Activated CD4-positive, alpha-beta T cell treated with anti-CD3 and anti-CD28 coated beads, Interleukin-10, Interleukin-2, amounts not matched to agents 100 ng/mL and 50 ng/mL, durations not matched to agents 16 hours and 8 hours (primary cell): ENCODE data around the gene USP17L25.
"Not testable (repeated sequence)": the region's sequence is repeated elsewhere in the genome, so short reads cannot be mapped to it uniquely, and the experiment has no call there.

Source experiments
- DNase-seq: peaks from one replicate; pipeline ENCODE4 v3.0.0-alpha.2; 2020

The USP17L25 gene

GRCh38 chr4:9329611-9330010 lies at the start of gene USP17L25:
Gene USP17L25, plus strand, starts transcription at chr4:9329911. Its CDS starts 0 bp downstream, at chr4:9329911.
- DNase-seq: not testable (repeated sequence)

DNA sequence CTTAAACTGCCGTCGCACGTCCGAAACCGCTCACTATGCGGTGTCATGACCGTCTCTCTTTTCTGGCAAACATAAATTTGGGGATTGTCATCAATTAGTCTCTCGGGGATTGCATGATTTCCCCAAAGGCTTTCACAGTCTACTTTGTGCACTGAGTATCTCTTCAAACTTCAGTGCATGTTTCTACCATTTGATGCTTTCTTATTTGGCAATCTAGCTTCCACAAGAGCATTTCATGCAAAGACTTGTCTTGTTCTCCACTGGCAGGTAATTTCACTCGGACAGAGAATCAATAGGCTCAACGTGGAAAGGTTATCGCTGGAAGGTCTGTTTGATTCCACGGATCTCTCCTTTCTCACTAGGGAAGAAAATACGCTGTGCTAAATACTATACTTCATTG lies 5.5 kb upstream of the USP17L25 start:
- peak; percentile 9 for DNase-seq

GRCh38 chr4:9324865-9325264 lies 4.8 kb upstream of the USP17L25 start, which contains the start of gene USP17L24:
Gene USP17L24, plus strand, starts transcription at chr4:9325165. Its CDS starts 0 bp downstream, at chr4:9325165.
- not testable (repeated sequence) for DNase-seq

- not testable (repeated sequence) for DNase-seq
Measured at GRCh38 chr4:9334358-9334757, 4.6 kb downstream of the USP17L25 start, which contains the start of gene USP17L26. Gene USP17L26, plus strand, starts transcription at chr4:9334658. Its CDS starts 0 bp downstream, at chr4:9334658.

DNA sequence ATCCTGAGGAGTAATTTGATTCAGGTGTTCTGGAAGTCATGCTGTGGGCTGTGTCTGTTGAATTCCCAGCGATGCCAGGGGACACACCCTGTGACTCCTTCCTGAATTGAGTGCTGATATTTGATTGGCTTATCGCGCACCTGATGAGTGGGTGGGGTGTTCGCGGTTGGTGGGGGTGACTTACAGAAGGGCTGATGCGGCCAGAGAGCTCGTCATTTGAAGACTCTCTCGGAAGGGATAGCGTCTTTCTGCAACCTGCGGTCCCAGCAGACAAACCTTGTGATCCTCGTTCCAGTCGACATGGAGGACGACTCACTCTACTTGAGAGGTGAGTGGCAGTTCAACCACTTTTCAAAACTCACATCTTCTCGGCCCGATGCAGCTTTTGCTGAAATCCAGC lies 9.4 kb downstream of the USP17L25 start, which contains the start of gene USP17L5:
TSS of gene USP17L5 (plus strand) at position 301 of the 400 bp plus-strand sequence. CDS start at position 301, 0 bp downstream.
- DNase-seq: not testable (repeated sequence)

- not testable (repeated sequence) for DNase-seq
Measured at GRCh38 chr4:9343848-9344247, 14.1 kb downstream of the USP17L25 start, which contains the start of gene USP17L27. Gene USP17L27, plus strand, starts transcription at chr4:9344148. Its CDS starts 0 bp downstream, at chr4:9344148.

- DNase-seq: not testable (repeated sequence)
Measured at GRCh38 chr4:9348593-9348992, 18.9 kb downstream of the USP17L25 start, which contains the start of gene USP17L28. Gene USP17L28, plus strand, starts transcription at chr4:9348893. Its CDS starts 0 bp downstream, at chr4:9348893.

DNA sequence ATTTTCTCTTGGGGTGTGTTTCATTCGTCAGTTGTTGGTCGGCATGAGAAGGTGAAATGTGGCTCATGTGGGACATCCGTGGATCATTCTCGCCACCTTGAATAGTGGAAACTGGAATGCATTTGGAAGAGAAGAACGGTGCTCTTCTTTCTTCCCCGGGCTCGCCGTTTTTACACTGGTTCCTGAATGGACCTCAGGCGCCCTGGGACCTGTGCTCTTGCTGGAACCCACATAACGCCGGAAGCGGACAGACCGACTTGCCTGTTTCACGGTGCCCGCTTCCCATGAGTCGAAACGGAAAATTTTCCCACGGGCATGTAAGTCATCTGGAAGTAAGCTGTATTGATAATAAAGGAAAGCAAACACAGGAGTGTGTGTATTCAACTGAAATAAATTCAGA lies 21.2 kb downstream of the USP17L25 start:
- not testable (repeated sequence) for DNase-seq

DNA sequence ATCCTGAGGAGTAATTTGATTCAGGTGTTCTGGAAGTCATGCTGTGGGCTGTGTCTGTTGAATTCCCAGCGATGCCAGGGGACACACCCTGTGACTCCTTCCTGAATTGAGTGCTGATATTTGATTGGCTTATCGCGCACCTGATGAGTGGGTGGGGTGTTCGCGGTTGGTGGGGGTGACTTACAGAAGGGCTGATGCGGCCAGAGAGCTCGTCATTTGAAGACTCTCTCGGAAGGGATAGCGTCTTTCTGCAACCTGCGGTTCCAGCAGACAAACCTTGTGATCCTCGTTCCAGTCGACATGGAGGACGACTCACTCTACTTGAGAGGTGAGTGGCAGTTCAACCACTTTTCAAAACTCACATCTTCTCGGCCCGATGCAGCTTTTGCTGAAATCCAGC lies 23.6 kb downstream of the USP17L25 start, which contains the start of gene USP17L29:
TSS of gene USP17L29 (plus strand) at position 301 of the 400 bp plus-strand sequence. CDS start at position 301, 0 bp downstream.
- DNase-seq: not testable (repeated sequence)

GRCh38 chr4:9362829-9363228 lies 33.1 kb downstream of the USP17L25 start, which contains the start of gene USP17L30:
Gene USP17L30, plus strand, starts transcription at chr4:9363129. Its CDS starts 0 bp downstream, at chr4:9363129.
- DNase-seq: not testable (repeated sequence)

GRCh38 chr4:9379881-9380280 lies 50.2 kb downstream of the USP17L25 start:
- DNase-seq: not testable (repeated sequence)
